Skeletal muscle satellite cell (primary cell): ENCODE data around the gene AUTS2.

Source experiments
- H3K27me3 ChIP-seq: 2 replicates; pipeline ENCODE4 v1.7.0; 2013; ENCODE audit warnings: low read length; ENCODE audit not compliant: control insufficient read depth, insufficient read depth
- H3K36me3 ChIP-seq: 2 replicates; pipeline ENCODE4 v1.7.0; 2013; ENCODE audit warnings: mild to moderate bottlenecking, control low read depth, low read length; ENCODE audit not compliant: insufficient read depth
- H3K4me1 ChIP-seq: 2 replicates; pipeline ENCODE4 v1.7.0; 2013; ENCODE audit warnings: low read length; ENCODE audit not compliant: control insufficient read depth, insufficient read depth
- H3K4me2 ChIP-seq: 2 replicates; pipeline ENCODE4 v1.7.0; 2013; ENCODE audit warnings: mild to moderate bottlenecking, low read length
- H3K4me3 ChIP-seq: 2 replicates; pipeline ENCODE4 v1.7.0; 2013; ENCODE audit warnings: low read length
- H3K9ac ChIP-seq: 2 replicates; pipeline ENCODE4 v1.7.0; 2013; ENCODE audit warnings: mild to moderate bottlenecking, low read depth, low read length, moderate library complexity
- H3K9me3 ChIP-seq: replicated peaks from 2 replicates; pipeline ENCODE4 v1.7.0; 2013; ENCODE audit warnings: mild to moderate bottlenecking, control low read depth, low read length

The AUTS2 gene

GRCh38 chr7:70313271-70313670, 715.0 kb downstream of the AUTS2 start:
- no peak overlapping the region for H3K4me3 ChIP-seq
- no peaks in the 10 kb centered on the region for H3K36me3 ChIP-seq
- no peaks in the 10 kb centered on the region for H3K9me3 ChIP-seq
- H3K27me3 ChIP-seq: no peaks in the 10 kb centered on the region
- H3K4me1 ChIP-seq: peaks cover 4% of the 10 kb centered on the region
- H3K4me2 ChIP-seq: no peak overlapping the region
- H3K9ac ChIP-seq: no peak overlapping the region

- H3K36me3 ChIP-seq: no peaks in the 10 kb centered on the region
- H3K4me1 ChIP-seq: peaks cover 4% of the 10 kb centered on the region
- no peak overlapping the region for H3K4me3 ChIP-seq
- no peaks in the 10 kb centered on the region for H3K27me3 ChIP-seq
- no peak overlapping the region for H3K9ac ChIP-seq
- no peak overlapping the region for H3K4me2 ChIP-seq
- no peaks in the 10 kb centered on the region for H3K9me3 ChIP-seq
Measured at GRCh38 chr7:70313687-70314086, 715.4 kb downstream of the AUTS2 start.

GRCh38 chr7:70314221-70314620, 715.9 kb downstream of the AUTS2 start:
- Histone ChIP-seq H3K4me2 (no peak overlapping the region), H3K9me3 (no peaks in the 10 kb centered on the region), H3K36me3 (no peaks in the 10 kb centered on the region), H3K4me3 (no peak overlapping the region), H3K9ac (no peak overlapping the region), H3K27me3 (no peaks in the 10 kb centered on the region), H3K4me1 (peaks cover 4% of the 10 kb centered on the region)

- Histone ChIP-seq H3K4me3 (no peak overlapping the region), H3K4me1 (peaks cover 4% of the 10 kb centered on the region), H3K36me3 (no peaks in the 10 kb centered on the region), H3K9ac (no peak overlapping the region), H3K4me2 (no peak overlapping the region), H3K27me3 (no peaks in the 10 kb centered on the region), H3K9me3 (no peaks in the 10 kb centered on the region)
Measured at GRCh38 chr7:70316745-70317144, 718.5 kb downstream of the AUTS2 start.

- no peaks in the 10 kb centered on the region for H3K36me3 ChIP-seq
- H3K27me3 ChIP-seq: no peaks in the 10 kb centered on the region
- H3K4me1 ChIP-seq: peaks cover 4% of the 10 kb centered on the region
- H3K4me2 ChIP-seq: no peak overlapping the region
- H3K4me3 ChIP-seq: no peak overlapping the region
- no peaks in the 10 kb centered on the region for H3K9me3 ChIP-seq
- H3K9ac ChIP-seq: no peak overlapping the region
Measured at GRCh38 chr7:70317356-70317755, 719.1 kb downstream of the AUTS2 start.

GRCh38 chr7:70318511-70318910, 720.2 kb downstream of the AUTS2 start:
- H3K4me2 ChIP-seq: no peak overlapping the region
- no peak overlapping the region for H3K4me3 ChIP-seq
- no peaks in the 10 kb centered on the region for H3K9me3 ChIP-seq
- no peaks in the 10 kb centered on the region for H3K27me3 ChIP-seq
- no peaks in the 10 kb centered on the region for H3K36me3 ChIP-seq
- H3K9ac ChIP-seq: no peak overlapping the region
- H3K4me1 ChIP-seq: peaks cover 4% of the 10 kb centered on the region

GRCh38 chr7:70319057-70319456, 720.8 kb downstream of the AUTS2 start:
- H3K4me2 ChIP-seq: no peak overlapping the region
- peaks cover 4% of the 10 kb centered on the region for H3K4me1 ChIP-seq
- H3K27me3 ChIP-seq: no peaks in the 10 kb centered on the region
- H3K4me3 ChIP-seq: no peak overlapping the region
- no peak overlapping the region for H3K9ac ChIP-seq
- no peaks in the 10 kb centered on the region for H3K36me3 ChIP-seq
- no peaks in the 10 kb centered on the region for H3K9me3 ChIP-seq

GRCh38 chr7:70321016-70321590, 722.8 kb downstream of the AUTS2 start:
- Histone ChIP-seq H3K4me1 (peaks cover 12% of the 10 kb centered on the region), H3K27me3 (no peaks in the 10 kb centered on the region), H3K4me3 (no peak overlapping the region), H3K9ac (no peak overlapping the region), H3K4me2 (no peak overlapping the region), H3K9me3 (no peaks in the 10 kb centered on the region), H3K36me3 (no peaks in the 10 kb centered on the region)

GRCh38 chr7:70322856-70323255, 724.6 kb downstream of the AUTS2 start:
- no peak overlapping the region for H3K4me2 ChIP-seq
- H3K4me1 ChIP-seq: peaks cover 11% of the 10 kb centered on the region
- no peak overlapping the region for H3K9ac ChIP-seq
- H3K4me3 ChIP-seq: no peak overlapping the region
- no peaks in the 10 kb centered on the region for H3K36me3 ChIP-seq
- H3K9me3 ChIP-seq: no peaks in the 10 kb centered on the region
- H3K27me3 ChIP-seq: no peaks in the 10 kb centered on the region

GRCh38 chr7:70325509-70326101, 727.3 kb downstream of the AUTS2 start:
- Histone ChIP-seq H3K4me3 (no peak overlapping the region), H3K4me2 (no peak overlapping the region), H3K4me1 (peaks cover 11% of the 10 kb centered on the region), H3K9me3 (no peaks in the 10 kb centered on the region), H3K9ac (no peak overlapping the region), H3K27me3 (no peaks in the 10 kb centered on the region), H3K36me3 (no peaks in the 10 kb centered on the region)

- H3K4me1 ChIP-seq: no peaks in the 10 kb centered on the region
- H3K9ac ChIP-seq: no peak overlapping the region
- H3K27me3 ChIP-seq: no peaks in the 10 kb centered on the region
- no peak overlapping the region for H3K4me2 ChIP-seq
- no peak overlapping the region for H3K4me3 ChIP-seq
- H3K36me3 ChIP-seq: no peaks in the 10 kb centered on the region
- H3K9me3 ChIP-seq: no peaks in the 10 kb centered on the region
Measured at GRCh38 chr7:70334295-70334694, 736.0 kb downstream of the AUTS2 start.

GRCh38 chr7:70334871-70335270, 736.6 kb downstream of the AUTS2 start:
- Histone ChIP-seq H3K4me2 (no peak overlapping the region), H3K9me3 (no peaks in the 10 kb centered on the region), H3K9ac (no peak overlapping the region), H3K4me1 (no peaks in the 10 kb centered on the region), H3K27me3 (no peaks in the 10 kb centered on the region), H3K4me3 (no peak overlapping the region), H3K36me3 (no peaks in the 10 kb centered on the region)
